Uterus (tissue), 4 donors: Measurements from ENCODE around the gene STUB1. TPM values are rescaled to one million over a fixed set of nuclear protein-coding genes. Genes with fewer than 3 reads are reported as not detected.

ENCODE experiments used
- DNase-seq, 2 donors: peaks; one replicate each; pipeline ENCODE4 v3.0.0-alpha.2; 2019 to 2020
- H3K27ac ChIP-seq, 2 donors: fragments of 200-600 bp; sonication (generic); 1 replicate in 1 of 2; 2 replicates in 1 of 2; pipeline ENCODE4 v1.5.1; 2016 to 2018
- H3K27me3 ChIP-seq, 2 donors: fragments of 200-600 bp; sonication (generic); one replicate each; pipeline ENCODE4 v1.5.1; 2018 to 2019; ENCODE audit warnings: control low read depth in 1 of 2
- H3K36me3 ChIP-seq, 2 donors: fragments of 200-600 bp; sonication (generic); one replicate each; pipeline ENCODE4 v1.5.1; 2019; ENCODE audit warnings: control low read depth in 1 of 2
- H3K4me1 ChIP-seq, 2 donors: fragments of 200-600 bp; sonication (generic); one replicate each; pipeline ENCODE4 v1.5.1; 2018 to 2019; ENCODE audit warnings: control low read depth in 1 of 2
- H3K4me3 ChIP-seq, 2 donors: fragments of 200-600 bp; sonication (generic); 1 replicate in 1 of 2; 2 replicates in 1 of 2; pipeline ENCODE4 v1.5.1; 2018 to 2019; ENCODE audit warnings: mild to moderate bottlenecking in 1 of 2
- H3K9me3 ChIP-seq, 2 donors: fragments of 200-600 bp; sonication (generic); one replicate each; pipeline ENCODE4 v1.5.1; 2019; ENCODE audit warnings: control low read depth in 1 of 2
- POLR2A ChIP-seq, 2 donors: fragments of 450-650 bp; IDR thresholded peaks; one replicate each; pipeline ENCODE4 v1.6.1; 2016; ENCODE audit warnings: antibody characterized with exemption in 2 of 2, mild to moderate bottlenecking in 1 of 2, moderate library complexity in 1 of 2
- intact Hi-C: fragments of 100-400 bp; cut with DNase I; formaldehyde crosslinking; loops from one replicate; pipeline ENCODE4 v1.15.1; 2023; ENCODE audit warnings: low total_unique reads
- total RNA-seq, 4 donors: library from RNA; depleted of rRNA in 3 of 4; stranded (reverse); fragments of >200 nt in 3 of 4; gene quantifications; one replicate each; pipeline versions ENCODE4 v1.1.0 to v1.2.4, GENCODE V29; 2014 to 2023
- TF ChIP-seq, protein P1 (sequence below), 4 experiments: fragments of 200-600 bp in 2 of 4; fragments of 450-650 bp in 2 of 4; sonication (generic) in 2 of 4; IDR thresholded peaks; one replicate each; pipeline ENCODE4 v1.5.1; 2016 to 2019; ENCODE audit warnings: antibody characterized with exemption in 4 of 4, mild to moderate bottlenecking in 2 of 4, moderate library complexity in 1 of 4
- donor health status: DM: yes; HTN: yes; CAD: no.

STUB1 gene
- total RNA-seq, 4 donors from 2014 or later = 62.7 to 212 (median 93.3) TPM

DNA sequence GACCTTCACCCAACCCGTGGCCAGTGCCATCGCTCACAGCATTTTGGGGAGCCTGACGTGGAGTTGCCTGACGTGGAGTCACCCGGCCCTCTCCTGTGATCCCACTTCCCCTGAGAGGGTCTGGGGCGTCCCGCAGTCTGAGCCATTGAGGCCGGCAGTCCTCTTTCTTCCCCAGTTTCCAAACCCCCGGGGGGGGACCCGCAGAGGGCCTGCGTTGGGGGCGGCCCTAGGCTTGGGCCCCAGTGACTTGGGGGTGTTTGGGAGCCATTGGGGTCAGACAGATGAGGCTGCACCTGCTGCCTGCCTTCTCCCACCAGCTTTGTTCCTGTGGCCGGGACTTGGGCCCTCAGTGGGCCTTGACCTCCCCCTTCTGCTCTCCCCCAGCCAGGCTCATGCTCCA, 10.5 kb upstream of the STUB1 start:
- no peaks in the 10 kb centered on the region for H3K36me3 ChIP-seq
- TF ChIP-seq, protein P1, sequence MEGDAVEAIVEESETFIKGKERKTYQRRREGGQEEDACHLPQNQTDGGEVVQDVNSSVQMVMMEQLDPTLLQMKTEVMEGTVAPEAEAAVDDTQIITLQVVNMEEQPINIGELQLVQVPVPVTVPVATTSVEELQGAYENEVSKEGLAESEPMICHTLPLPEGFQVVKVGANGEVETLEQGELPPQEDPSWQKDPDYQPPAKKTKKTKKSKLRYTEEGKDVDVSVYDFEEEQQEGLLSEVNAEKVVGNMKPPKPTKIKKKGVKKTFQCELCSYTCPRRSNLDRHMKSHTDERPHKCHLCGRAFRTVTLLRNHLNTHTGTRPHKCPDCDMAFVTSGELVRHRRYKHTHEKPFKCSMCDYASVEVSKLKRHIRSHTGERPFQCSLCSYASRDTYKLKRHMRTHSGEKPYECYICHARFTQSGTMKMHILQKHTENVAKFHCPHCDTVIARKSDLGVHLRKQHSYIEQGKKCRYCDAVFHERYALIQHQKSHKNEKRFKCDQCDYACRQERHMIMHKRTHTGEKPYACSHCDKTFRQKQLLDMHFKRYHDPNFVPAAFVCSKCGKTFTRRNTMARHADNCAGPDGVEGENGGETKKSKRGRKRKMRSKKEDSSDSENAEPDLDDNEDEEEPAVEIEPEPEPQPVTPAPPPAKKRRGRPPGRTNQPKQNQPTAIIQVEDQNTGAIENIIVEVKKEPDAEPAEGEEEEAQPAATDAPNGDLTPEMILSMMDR (IDR thresholded peaks at IDR 0.05) = no peak
- no peak for TF ChIP-seq POLR2A (IDR thresholded peaks at IDR 0.05)
- H3K27ac ChIP-seq = no peak overlapping the region
- H3K9me3 ChIP-seq = no peaks in the 10 kb centered on the region
- no peaks in the 10 kb centered on the region for H3K27me3 ChIP-seq
- intact Hi-C loops = loop anchor here (10.0 kb wide), 1 partner anchor 95 kb away; no protein-coding TSS in a partner anchor
- peaks cover 0 to 8% of the 10 kb centered on the region in 2 donors for H3K4me1 ChIP-seq
- no peak for DNase-seq
- no peak overlapping the region for H3K4me3 ChIP-seq

DNA sequence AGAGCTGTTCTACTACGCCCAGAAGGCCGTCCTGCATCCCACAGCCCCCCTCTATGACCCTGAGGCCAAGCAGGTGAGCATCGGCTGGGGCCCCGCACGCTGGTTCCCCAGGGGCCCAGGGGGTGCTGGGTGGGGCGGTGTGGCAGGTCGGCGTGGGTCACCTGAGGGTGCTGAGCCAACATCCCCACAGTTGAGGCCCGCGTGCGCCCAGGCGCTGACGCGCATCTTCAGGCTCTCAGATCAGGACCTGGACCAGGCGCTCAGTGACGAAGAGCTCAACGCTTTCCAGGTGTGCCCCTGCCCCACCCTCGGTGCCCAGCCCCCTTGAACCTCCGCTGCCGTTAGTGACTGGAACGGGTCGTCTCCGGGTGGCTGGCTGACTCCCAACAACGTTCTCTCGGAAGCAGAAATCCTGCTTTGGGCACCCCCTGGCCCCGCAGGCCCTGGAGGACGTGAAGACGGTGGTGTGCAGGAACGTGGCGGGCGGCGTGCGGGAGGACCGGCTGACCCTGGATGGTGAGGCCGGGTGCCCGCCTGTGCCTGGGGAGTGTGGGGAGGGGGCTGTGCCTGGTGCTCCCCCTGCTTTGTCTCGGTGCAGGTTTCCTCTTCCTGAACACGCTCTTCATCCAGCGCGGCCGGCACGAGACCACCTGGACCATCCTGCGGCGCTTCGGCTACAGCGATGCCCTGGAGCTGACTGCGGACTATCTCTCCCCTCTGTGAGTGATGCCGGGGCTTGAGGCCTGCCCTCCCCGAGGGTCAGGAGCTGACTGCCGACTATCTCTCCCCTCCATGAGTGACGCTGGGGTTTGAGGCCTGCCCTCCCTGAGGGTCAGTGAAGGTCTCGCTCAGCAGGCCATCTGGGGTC, 9.5 kb upstream of the STUB1 start:
- intact Hi-C loops = no loop called here
- peaks cover 0 to 16% of the 10 kb centered on the region in 2 donors for H3K4me1 ChIP-seq
- no peak for DNase-seq
- H3K27me3 ChIP-seq = no peaks in the 10 kb centered on the region
- TF ChIP-seq, protein P1 (IDR thresholded peaks at IDR 0.05) = no peak
- no peak for TF ChIP-seq POLR2A (IDR thresholded peaks at IDR 0.05)
- H3K9me3 ChIP-seq = no peaks in the 10 kb centered on the region
- no peaks in the 10 kb centered on the region for H3K36me3 ChIP-seq
- no peak overlapping the region for H3K4me3 ChIP-seq
- H3K27ac ChIP-seq = no peak overlapping the region

DNA sequence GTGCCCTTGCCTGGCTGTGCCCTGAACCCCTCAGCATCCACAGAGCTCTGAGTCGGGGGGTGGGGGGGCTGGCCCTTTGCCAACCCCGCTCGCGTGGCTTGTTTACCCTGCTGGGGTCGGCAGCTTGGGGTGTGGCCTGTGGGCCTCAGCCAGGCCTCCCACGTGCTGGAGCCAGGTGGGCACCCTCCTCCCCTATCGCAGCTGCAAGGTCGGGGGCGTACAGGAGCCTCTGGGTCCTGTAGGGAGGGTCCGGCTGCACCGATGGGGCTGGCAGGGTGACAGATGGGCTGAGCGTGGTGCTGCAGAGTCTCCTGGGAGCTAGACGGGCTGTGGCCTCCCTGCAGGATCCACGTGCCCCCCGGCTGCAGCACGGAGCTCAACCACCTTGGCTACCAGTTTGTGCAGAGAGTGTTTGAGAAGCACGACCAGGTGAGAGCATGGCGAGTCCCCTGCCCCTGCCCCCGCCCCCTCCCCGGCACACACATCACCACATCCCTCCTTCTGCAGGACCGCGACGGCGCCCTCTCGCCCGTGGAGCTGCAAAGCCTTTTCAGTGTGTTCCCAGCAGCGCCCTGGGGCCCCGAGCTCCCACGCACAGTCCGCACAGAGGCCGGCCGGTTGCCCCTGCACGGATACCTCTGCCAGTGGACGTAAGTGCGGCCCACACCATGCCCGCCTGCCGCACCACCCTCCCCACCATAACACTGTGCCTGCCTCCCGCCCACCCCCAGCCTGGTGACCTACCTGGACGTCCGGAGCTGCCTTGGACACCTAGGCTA, 8.7 kb upstream of the STUB1 start:
- no peak for TF ChIP-seq POLR2A (IDR thresholded peaks at IDR 0.05)
- TF ChIP-seq, protein P1 (IDR thresholded peaks at IDR 0.05) = no peak
- no peaks in the 10 kb centered on the region for H3K36me3 ChIP-seq
- intact Hi-C loops = no loop called here
- H3K9me3 ChIP-seq = no peaks in the 10 kb centered on the region
- H3K4me3 ChIP-seq = no peak overlapping the region
- H3K4me1 ChIP-seq = peaks cover 0 to 19% of the 10 kb centered on the region in 2 donors
- no peak overlapping the region for H3K27ac ChIP-seq
- H3K27me3 ChIP-seq = no peaks in the 10 kb centered on the region
- no peak for DNase-seq

DNA sequence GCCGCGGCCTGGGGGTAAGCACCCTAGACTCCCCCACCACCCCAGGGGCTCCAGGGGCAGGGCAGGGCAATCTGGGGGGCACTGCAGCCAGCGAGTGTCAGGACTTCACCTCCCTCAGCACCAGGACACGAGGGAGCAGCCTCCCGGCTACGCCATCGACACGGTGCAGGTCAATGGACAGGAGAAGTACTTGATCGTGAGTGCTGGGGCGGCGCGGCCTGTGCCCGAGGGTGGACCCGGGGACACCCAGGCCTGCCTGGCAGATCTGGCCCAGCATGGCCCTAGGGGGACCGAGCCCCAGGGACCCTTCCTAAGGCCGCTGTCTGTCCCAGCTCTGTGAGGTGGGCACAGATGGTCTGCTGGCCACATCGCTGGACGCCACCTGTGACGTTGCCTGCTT, 7.8 kb upstream of the STUB1 start:
- no peaks in the 10 kb centered on the region for H3K9me3 ChIP-seq
- H3K27me3 ChIP-seq = no peaks in the 10 kb centered on the region
- TF ChIP-seq POLR2A (IDR thresholded peaks at IDR 0.05) = no peak
- TF ChIP-seq, protein P1 (IDR thresholded peaks at IDR 0.05) = no peak
- DNase-seq = no peak
- intact Hi-C loops = no loop called here
- no peak overlapping the region for H3K4me3 ChIP-seq
- no peak overlapping the region for H3K27ac ChIP-seq
- H3K4me1 ChIP-seq = peaks cover 0 to 15% of the 10 kb centered on the region in 2 donors
- H3K36me3 ChIP-seq = no peaks in the 10 kb centered on the region

DNA sequence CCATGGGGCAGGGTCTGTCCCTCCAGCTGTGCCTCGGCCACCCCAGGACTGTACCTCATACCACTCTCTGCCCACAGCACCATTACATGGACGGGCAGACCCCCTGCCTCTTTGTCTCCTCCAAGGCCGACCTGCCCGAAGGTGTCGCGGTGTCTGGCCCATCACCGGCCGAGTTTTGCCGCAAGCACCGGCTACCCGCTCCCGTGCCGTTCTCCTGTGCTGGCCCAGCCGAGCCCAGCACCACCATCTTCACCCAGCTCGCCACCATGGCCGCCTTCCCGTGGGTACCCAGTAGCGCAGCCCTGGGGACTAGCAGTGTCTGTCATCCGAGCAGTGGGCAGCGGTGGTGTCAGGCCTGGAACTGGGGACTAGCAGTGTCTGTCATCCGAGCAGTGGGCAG, 7.4 kb upstream of the STUB1 start:
- H3K27ac ChIP-seq = no peak overlapping the region
- no peak overlapping the region for H3K4me3 ChIP-seq
- H3K27me3 ChIP-seq = no peaks in the 10 kb centered on the region
- intact Hi-C loops = no loop called here
- H3K36me3 ChIP-seq = no peaks in the 10 kb centered on the region
- TF ChIP-seq, protein P1 (IDR thresholded peaks at IDR 0.05) = no peak
- TF ChIP-seq POLR2A (IDR thresholded peaks at IDR 0.05) = no peak
- H3K9me3 ChIP-seq = no peaks in the 10 kb centered on the region
- no peak for DNase-seq
- peaks cover 0 to 11% of the 10 kb centered on the region in 2 donors for H3K4me1 ChIP-seq
